AG20443 (cell line): ENCODE measurements around the gene TM9SF1.

Source experiments
- DNase-seq: peaks from one replicate; pipeline ENCODE4 v3.0.0; 2012; ENCODE audit warnings: low spot score, mixed read lengths

The TM9SF1 gene

GRCh38 chr14:24195186-24196070, at the start of gene TM9SF1:
TSS of gene TM9SF1 (minus strand) at chr14:24195441. CDS start at chr14:24195019, 422 bp downstream.
- DNase-seq = peak; percentile 95

GRCh38 chr14:24243336-24243836, 48.1 kb upstream of the TM9SF1 start:
- DNase-seq = no peak

- DNase-seq = peak; percentile 97
Observed at GRCh38 chr14:24241829-24242443, 46.7 kb upstream of the TM9SF1 start.

- no peak for DNase-seq
Observed at GRCh38 chr14:24240110-24240918, 45.1 kb upstream of the TM9SF1 start.

- no peak for DNase-seq
Observed at GRCh38 chr14:24238527-24239037, 43.3 kb upstream of the TM9SF1 start.

- DNase-seq = no peak
Observed at GRCh38 chr14:24238123-24238522, 42.9 kb upstream of the TM9SF1 start.

- DNase-seq = no peak
Observed at GRCh38 chr14:24237463-24237955, 42.3 kb upstream of the TM9SF1 start.

- DNase-seq = no peak
Observed at GRCh38 chr14:24236689-24237462, 41.6 kb upstream of the TM9SF1 start.

GRCh38 chr14:24235804-24236688, 40.8 kb upstream of the TM9SF1 start:
- no peak for DNase-seq

- no peak for DNase-seq
Observed at GRCh38 chr14:24234095-24235005, 39.1 kb upstream of the TM9SF1 start.

GRCh38 chr14:24233538-24233866, 38.3 kb upstream of the TM9SF1 start:
- no peak for DNase-seq

GRCh38 chr14:24232645-24233537, 37.6 kb upstream of the TM9SF1 start, which contains the start of gene GMPR2:
TSS of gene GMPR2 (plus strand) at chr14:24232929. CDS start at chr14:24233254, 325 bp downstream.
- no peak for DNase-seq

GRCh38 chr14:24232121-24232644, 36.9 kb upstream of the TM9SF1 start, which contains the start of gene NEDD8:
TSS of gene NEDD8 (minus strand) at chr14:24232367. CDS start at chr14:24232267, 100 bp downstream.
- DNase-seq = peak; percentile 94

GRCh38 chr14:24231263-24232120, 36.3 kb upstream of the TM9SF1 start:
- no peak for DNase-seq

- DNase-seq = no peak
Observed at GRCh38 chr14:24228902-24229301, 33.7 kb upstream of the TM9SF1 start.

- no peak for DNase-seq
Observed at GRCh38 chr14:24226473-24226872, 31.2 kb upstream of the TM9SF1 start.
